Inflammatory macrophage (primary cell): Measurements from ENCODE around the gene ICAM4.

Source experiments
- DNase-seq, 2 donors: peaks; one replicate each; pipeline ENCODE4 v3.0.0-alpha.2; 2020 to 2022

ICAM4 gene

DNA sequence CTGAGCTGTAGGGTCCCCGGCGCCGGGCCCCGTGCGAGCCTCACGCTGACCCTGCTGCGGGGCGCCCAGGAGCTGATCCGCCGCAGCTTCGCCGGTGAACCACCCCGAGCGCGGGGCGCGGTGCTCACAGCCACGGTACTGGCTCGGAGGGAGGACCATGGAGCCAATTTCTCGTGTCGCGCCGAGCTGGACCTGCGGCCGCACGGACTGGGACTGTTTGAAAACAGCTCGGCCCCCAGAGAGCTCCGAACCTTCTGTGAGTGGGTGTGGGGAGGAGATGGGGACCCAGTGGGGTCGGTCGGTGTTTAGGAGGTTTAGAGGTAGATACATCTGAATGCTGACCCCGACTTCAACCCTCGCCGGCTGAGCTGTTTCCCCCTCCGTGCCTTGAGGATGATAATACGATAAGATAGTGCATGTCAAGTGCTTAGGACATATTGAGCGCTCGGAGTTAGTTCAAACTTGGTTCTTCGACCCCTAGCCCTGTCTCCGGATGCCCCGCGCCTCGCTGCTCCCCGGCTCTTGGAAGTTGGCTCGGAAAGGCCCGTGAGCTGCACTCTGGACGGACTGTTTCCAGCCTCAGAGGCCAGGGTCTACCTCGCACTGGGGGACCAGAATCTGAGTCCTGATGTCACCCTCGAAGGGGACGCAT is 4.9 kb downstream of the ICAM4 start:
- DNase-seq: no peak

DNA sequence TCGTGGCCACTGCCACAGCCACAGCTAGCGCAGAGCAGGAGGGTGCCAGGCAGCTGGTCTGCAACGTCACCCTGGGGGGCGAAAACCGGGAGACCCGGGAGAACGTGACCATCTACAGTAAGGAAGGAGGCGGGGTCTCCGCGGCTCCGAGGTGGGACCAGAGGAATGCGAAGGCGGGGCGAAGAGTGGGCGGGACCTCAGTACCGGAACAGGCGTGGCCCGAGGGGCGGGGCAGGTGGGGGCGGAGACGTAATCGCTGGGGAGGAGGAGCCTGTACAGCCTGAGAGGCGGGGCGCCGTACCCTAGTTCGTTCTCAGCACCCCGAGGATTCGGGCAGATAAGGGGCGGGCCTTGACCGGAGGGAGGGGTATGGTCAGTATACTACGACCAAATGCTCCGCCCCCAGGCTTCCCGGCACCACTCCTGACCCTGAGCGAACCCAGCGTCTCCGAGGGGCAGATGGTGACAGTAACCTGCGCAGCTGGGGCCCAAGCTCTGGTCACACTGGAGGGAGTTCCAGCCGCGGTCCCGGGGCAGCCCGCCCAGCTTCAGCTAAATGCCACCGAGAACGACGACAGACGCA is 5.5 kb downstream of the ICAM4 start:
- DNase-seq: peak; percentile 93 to 97

- peak; percentile 18 to 39 for DNase-seq
These were observed 6.3 kb downstream of the ICAM4 start for GRCh38 chr19:10292789-10293636.

DNA sequence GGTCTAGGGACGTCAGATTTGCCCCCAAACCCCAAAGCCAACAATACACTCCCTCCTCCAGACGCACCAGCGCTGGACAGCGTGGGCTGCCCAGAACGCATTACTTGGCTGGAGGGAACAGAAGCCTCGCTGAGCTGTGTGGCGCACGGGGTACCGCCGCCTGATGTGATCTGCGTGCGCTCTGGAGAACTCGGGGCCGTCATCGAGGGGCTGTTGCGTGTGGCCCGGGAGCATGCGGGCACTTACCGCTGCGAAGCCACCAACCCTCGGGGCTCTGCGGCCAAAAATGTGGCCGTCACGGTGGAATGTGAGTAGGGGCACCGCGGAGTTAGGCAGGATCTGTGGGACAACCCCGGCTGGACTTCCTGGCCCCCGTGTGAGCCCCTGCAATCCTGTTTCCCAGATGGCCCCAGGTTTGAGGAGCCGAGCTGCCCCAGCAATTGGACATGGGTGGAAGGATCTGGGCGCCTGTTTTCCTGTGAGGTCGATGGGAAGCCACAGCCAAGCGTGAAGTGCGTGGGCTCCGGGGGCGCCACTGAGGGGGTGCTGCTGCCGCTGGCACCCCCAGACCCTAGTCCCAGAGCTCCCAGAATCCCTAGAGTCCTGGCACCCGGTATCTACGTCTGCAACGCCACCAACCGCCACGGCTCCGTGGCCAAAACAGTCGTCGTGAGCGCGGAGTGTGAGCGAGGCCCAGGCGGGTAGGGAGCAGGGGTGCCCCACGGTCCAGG is 7.0 kb downstream of the ICAM4 start:
- no peak for DNase-seq

- no peak for DNase-seq
These were observed 7.6 kb downstream of the ICAM4 start for GRCh38 chr19:10294368-10294697.

- peak; percentile 56 to 76 for DNase-seq
These were observed 8.6 kb downstream of the ICAM4 start for GRCh38 chr19:10295305-10295846.

- no peak for DNase-seq
These were observed 9.3 kb downstream of the ICAM4 start for GRCh38 chr19:10295847-10296591.

DNA sequence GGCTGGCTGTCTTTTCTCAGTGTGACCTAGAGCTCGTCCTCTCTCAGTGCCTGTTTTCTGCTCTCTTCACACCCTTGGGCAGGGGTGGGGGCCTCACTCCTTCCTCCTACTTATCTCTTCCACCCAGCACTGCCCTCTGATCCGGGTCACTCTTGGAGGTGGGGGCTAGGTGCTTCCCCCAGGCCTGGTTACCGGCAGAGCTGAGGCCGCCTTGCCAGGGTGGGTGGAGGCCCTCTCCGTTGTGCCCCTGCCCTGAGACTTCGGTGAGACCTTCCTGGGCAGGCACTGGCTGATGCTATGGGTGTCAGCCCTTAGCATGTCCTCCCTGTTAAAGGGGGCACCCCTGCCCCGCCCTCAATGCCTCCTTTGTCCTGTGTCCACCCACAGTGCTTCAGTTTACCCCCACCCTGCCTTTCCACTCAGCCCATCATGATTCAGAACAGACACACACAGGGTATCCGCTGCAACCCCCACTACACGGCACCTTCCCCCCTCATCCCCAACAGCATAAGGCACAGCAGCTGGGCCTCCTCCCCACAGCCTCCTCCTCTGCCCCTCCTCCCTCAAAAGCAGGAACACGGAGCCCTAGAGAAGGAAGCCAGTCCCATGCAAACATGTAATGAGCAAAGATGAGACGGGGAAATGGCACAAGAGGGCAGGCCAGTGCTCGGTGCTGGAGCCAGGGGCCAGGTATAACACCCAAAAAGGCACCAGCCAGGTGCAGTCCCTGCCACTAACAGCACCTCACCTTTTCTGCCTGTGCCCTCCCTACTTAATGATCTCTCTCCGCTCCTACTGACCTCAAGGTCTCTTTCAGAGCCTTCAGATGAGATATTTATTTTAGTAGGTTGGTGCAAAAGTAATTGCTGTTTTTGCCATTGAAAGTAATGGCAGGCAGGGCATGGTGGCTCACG is 13.0 kb downstream of the ICAM4 start:
- peak; percentile 66 to 77 for DNase-seq

GRCh38 chr19:10305139-10305806 is 18.5 kb downstream of the ICAM4 start:
- peak; percentile 88 to 93 for DNase-seq

DNA sequence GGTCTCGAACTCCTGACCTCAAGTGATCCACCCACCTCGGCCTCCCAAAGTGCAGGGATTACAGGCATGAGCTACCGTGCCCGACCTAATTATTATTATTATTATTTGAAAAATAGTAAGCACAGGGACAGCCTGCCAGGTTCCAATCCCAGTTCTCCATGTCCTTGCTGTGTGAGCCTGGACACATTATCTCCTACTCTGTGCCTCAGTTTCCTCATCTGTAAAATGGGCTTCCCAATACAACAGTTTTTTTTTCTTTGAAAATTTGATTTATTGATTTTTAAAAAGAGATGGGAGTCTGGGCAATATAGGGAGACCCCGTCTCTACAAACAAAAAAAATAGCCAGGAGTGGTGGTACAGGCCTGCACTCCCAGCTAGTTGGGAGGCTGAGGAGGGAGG is 19.6 kb downstream of the ICAM4 start:
- DNase-seq: no peak

- no peak for DNase-seq
These were observed 22.7 kb downstream of the ICAM4 start, which contains the start of gene ZGLP1 for GRCh38 chr19:10309423-10309822. Gene ZGLP1, minus strand, starts transcription at chr19:10309815.

DNA sequence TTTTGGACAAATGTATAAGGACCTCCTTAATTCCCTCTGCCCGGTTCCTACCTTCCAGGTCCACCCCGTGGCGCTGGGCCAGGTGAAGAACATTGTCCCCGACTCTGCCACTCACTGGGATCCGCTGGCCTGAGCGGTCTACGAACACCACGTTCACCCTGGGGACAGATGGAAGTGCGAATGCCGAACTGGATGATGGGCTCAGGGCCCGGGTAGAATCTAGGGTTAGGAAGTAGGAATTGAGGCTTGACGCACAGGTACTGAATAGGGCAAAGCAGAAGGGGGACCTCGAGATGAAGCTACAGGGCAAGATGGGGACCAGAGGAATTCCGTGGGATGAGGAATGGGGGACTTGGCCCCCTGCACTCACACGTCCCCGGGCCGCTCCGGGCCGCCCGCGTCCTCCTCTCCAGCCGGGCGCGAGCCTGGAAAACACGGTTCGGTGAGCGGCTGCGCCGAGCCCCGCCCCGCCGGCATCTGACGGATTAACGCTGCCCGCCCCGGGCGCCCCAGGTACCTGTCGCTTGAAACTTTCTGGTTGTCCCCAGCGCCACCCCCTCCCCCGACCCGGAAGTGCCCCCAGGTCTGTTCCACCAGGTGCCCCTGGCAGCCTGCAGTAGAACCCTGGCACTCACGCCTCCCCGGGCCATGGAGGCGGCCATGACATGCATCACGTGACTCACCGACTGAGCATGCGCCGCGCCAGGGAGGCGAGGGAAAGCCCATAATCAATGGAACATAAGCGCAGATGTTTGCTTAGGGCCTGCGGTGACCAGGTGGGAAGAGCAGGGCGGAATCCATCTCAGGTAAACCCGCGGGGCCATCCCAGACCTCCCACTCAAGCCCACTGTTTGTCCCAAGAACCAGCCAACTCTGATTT is 28.8 kb downstream of the ICAM4 start, which contains the start of gene FDX2:
FDX2 (minus strand) TSS at position 681 of the 880 bp plus-strand sequence; CDS start at position 662, 19 bp downstream.
- DNase-seq: peak; percentile 72 to 83

DNA sequence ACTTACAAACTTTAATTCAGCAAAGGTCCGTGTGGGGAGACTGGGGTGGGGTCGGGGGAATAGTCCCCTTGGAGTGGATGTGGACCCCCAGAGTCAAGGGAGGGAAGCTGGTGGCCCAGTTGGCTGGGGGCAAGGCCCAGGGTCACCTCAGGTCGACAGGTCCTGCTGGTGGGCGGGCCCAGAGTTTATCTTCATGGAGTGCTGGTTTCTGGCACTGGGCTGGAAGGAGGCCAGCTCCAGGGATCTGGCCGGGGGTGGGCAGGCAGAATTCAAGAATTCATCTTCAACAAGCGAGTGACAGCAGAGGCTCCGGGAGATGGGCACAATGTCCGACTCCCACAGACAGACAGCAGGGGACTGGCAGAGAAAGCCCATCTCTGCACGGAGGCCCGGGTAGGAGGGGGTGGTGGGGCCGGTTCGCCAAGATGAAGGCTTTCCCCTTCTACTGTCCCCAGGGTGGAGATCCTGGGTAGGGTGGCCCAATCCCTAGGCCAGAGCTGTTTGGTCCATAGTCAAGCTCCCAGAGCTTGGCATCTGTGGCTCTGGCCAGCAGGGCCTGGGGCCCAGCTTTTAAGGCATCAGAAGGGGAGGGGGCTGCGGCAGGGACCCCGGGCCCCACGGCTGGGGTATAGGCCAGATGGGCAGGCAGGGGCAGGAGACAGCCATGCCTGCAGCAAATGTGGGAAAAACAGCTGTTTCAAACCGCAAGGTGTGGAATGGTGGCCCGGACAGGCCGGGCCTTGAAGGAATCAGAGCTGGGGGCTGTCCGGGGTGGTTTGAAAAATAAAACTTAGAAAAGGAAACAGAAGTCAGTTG is 29.7 kb downstream of the ICAM4 start:
- no peak for DNase-seq

DNA sequence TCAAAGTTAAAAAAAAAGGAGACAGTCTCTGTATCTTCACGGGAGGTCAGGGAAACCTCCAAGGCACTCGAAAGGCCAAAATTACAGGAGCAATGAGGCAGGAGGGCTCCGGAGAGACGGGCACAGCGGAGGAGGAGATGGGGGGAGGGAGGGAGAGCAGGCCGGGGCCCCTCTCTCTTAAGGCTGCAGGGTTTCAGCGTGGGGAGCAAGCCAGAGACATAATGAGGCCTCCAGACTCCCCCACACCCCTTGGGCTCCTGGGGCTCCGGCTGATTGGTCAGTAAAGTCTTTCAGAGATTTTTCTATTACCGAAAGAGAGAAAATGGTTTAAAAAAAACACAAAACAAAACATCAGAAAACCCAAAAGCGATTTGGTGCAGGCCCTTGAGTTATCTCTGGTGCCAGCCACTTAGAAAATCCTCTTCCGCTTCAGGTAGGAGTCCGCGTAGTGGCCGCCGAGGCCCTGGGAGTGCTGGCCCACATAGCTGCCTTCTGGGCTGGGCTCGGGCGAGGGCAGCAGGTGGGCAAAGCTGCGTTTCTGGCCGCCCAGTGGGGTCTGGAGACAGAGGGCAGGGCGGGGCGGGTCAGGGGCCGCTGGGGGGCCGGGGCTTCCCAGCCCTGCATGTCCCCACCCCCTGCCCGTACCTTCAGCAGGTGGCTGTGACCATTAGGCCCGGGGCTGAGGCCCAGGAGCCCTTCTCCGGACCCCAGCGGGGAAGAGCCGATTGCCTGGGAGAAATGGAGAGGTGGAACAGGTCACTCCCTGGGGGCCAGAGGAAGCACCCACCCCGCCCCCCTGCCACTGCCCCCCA is 30.5 kb downstream of the ICAM4 start:
- no peak for DNase-seq

- no peak for DNase-seq
These were observed 31.2 kb downstream of the ICAM4 start for GRCh38 chr19:10317857-10318462.

DNA sequence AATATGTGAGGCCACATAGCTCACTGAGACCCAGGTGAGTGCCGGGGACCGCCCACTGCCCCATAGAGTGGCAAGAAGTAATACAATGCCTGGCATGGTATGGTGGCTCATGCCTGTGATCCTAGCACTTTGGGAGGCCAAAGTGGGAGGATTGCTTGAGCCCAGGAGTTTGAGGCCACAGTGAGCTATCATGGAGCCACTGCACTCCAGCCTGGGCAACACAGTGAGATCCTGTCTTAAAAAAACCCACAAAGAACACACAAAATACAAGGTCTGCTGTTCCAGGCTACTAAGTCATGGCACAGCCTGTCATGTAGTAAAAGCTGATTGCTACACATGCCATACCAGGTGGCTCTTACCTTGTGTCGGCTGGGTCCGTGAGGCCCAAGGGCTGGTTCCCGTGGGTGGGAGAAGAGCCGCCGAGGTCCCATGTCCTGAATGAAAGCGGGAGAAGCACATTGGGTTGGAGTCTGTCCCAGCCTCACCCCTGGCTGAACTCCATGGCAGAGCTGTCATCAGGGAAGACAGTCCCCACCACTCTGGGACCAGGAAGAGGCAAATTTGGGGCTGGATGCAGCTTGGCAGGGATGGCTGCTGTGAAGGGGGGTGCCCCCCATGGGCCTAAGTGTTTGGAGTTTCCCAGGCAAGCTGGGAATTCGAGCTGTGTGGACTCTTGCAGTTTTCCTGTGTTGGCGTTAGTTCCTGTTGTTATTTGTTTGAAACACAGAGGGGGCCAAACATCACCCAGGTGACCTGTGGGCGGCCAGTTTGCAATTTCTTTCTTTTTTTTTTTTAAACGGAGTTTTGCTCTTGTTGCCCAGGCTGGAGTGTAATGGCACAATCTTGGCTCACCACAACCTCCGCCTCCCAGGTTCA is 32.3 kb downstream of the ICAM4 start:
- no peak for DNase-seq
